HG02588 (cell line): Measurements from ENCODE around the gene BCL11A.

Experiments used
- ATAC-seq: cut with Tn5 transposase; IDR thresholded peaks from one replicate; pipeline ENCODE4 v1.9.1; 2021; ENCODE audit warnings: mild to moderate bottlenecking, moderate library complexity; ENCODE audit not compliant: unreplicated experiment

BCL11A gene

GRCh38 chr2:60510713-60511112 is 42.7 kb downstream of the BCL11A start:
- ATAC-seq, result no peak

GRCh38 chr2:60509066-60509465 is 44.4 kb downstream of the BCL11A start:
- no peak for ATAC-seq

- ATAC-seq, result no peak
Measured at GRCh38 chr2:60508339-60508917, 45.0 kb downstream of the BCL11A start.

GRCh38 chr2:60507211-60507965 is 46.1 kb downstream of the BCL11A start:
- no peak for ATAC-seq

- no peak for ATAC-seq
Measured at GRCh38 chr2:60505880-60506260, 47.6 kb downstream of the BCL11A start.

GRCh38 chr2:60505240-60505879 is 48.1 kb downstream of the BCL11A start:
- ATAC-seq, result no peak

GRCh38 chr2:60504049-60504448 is 49.4 kb downstream of the BCL11A start:
- ATAC-seq, result no peak

- ATAC-seq, result no peak
Measured at GRCh38 chr2:60502144-60502543, 51.3 kb downstream of the BCL11A start.

GRCh38 chr2:60500861-60501260 is 52.6 kb downstream of the BCL11A start:
- ATAC-seq, result no peak

- ATAC-seq, result no peak
Measured at GRCh38 chr2:60499651-60500265, 53.7 kb downstream of the BCL11A start.

GRCh38 chr2:60498816-60499429 is 54.5 kb downstream of the BCL11A start:
- ATAC-seq, result peak; percentile 51

GRCh38 chr2:60498127-60498815 is 55.2 kb downstream of the BCL11A start:
- ATAC-seq, result peak; percentile 40

- no peak for ATAC-seq
Measured at GRCh38 chr2:60497500-60497899, 56.0 kb downstream of the BCL11A start.

- no peak for ATAC-seq
Measured at GRCh38 chr2:60496956-60497355, 56.5 kb downstream of the BCL11A start.

GRCh38 chr2:60496475-60496874 is 57.0 kb downstream of the BCL11A start:
- no peak for ATAC-seq

GRCh38 chr2:60495041-60495625 is 58.3 kb downstream of the BCL11A start:
- ATAC-seq, result no peak

- no peak for ATAC-seq
Measured at GRCh38 chr2:60493804-60494387, 59.6 kb downstream of the BCL11A start.

GRCh38 chr2:60492548-60492947 is 60.9 kb downstream of the BCL11A start:
- no peak for ATAC-seq

- ATAC-seq, result no peak
Measured at GRCh38 chr2:60490848-60491247, 62.6 kb downstream of the BCL11A start.

GRCh38 chr2:60490441-60490840 is 63.0 kb downstream of the BCL11A start:
- ATAC-seq, result no peak
